Right renal pelvis (tissue), 4 donors: ENCODE measurements around the gene OR4K2. TPM values are rescaled to one million over a fixed set of nuclear protein-coding genes. Genes with fewer than 3 reads are reported as not detected.
"Not testable (repeated sequence)": the region's sequence is repeated elsewhere in the genome, so short reads cannot be mapped to it uniquely, and the experiment has no call there.

Source experiments
- DNase-seq, 4 donors: peaks; one replicate each; pipeline ENCODE4 v3.0.0-alpha.2; 2013; ENCODE audit warnings: low read depth in 4 of 4, low spot score in 3 of 4, missing footprints in 1 of 4
- polyA plus RNA-seq, 4 donors: library from polyadenylated mRNA; unstranded; fragments of 120-200 nt; gene quantifications; one replicate each; pipeline ENCODE4 v1.2.1, GENCODE V29; 2013; ENCODE audit not compliant: insufficient read length in 4 of 4

The OR4K2 gene
- under 1 TPM in 1 of 4 donors, not detected in 3; 0.01 TPM for polyA plus RNA-seq

GRCh38 chr14:19874842-19875241 is at the start of gene OR4K2:
OR4K2 (plus strand) TSS chr14:19875142; CDS start chr14:19876268, 1,126 bp downstream.
- DNase-seq, result no peak

- not testable (repeated sequence) for DNase-seq
Observed at GRCh38 chr14:19827626-19828244, 47.2 kb upstream of the OR4K2 start.

- no peak for DNase-seq
Observed at GRCh38 chr14:19828314-19828713, 46.6 kb upstream of the OR4K2 start.

GRCh38 chr14:19834203-19834848 is 40.6 kb upstream of the OR4K2 start:
- DNase-seq, result not testable (repeated sequence)

- no peak for DNase-seq
Observed at GRCh38 chr14:19838433-19838832, 36.5 kb upstream of the OR4K2 start.

GRCh38 chr14:19851365-19851764 is 23.6 kb upstream of the OR4K2 start:
- DNase-seq, result no peak

- not testable (repeated sequence) for DNase-seq
Observed at GRCh38 chr14:19866061-19866669, 8.8 kb upstream of the OR4K2 start.

- DNase-seq, result no peak
Observed at GRCh38 chr14:19873178-19873577, 1.8 kb upstream of the OR4K2 start.

GRCh38 chr14:19878029-19878642 is 3.2 kb downstream of the OR4K2 start:
- DNase-seq, result no peak

GRCh38 chr14:19895282-19895681 is 20.3 kb downstream of the OR4K2 start:
- DNase-seq, result no peak

GRCh38 chr14:19900999-19901398 is 26.1 kb downstream of the OR4K2 start:
- DNase-seq, result no peak

GRCh38 chr14:19902409-19902808 is 27.5 kb downstream of the OR4K2 start:
- no peak for DNase-seq

GRCh38 chr14:19906665-19907064 is 31.7 kb downstream of the OR4K2 start:
- DNase-seq, result no peak

GRCh38 chr14:19911114-19911513 is 36.2 kb downstream of the OR4K2 start:
- DNase-seq, result no peak

GRCh38 chr14:19917243-19917642 is 42.3 kb downstream of the OR4K2 start:
- DNase-seq, result no peak

- no peak for DNase-seq
Observed at GRCh38 chr14:19917955-19918518, 43.1 kb downstream of the OR4K2 start.

- no peak for DNase-seq
Observed at GRCh38 chr14:19918553-19919264, 43.8 kb downstream of the OR4K2 start.

- DNase-seq, result no peak
Observed at GRCh38 chr14:19920021-19920657, 45.2 kb downstream of the OR4K2 start, which contains the start of gene OR4K5. OR4K5 (plus strand) TSS chr14:19920607; CDS start chr14:19920607, 0 bp downstream.

GRCh38 chr14:19930617-19931016 is 55.7 kb downstream of the OR4K2 start, which contains the start of gene OR4K1:
OR4K1 (plus strand) TSS chr14:19930917; CDS start chr14:19935667, 4,750 bp downstream.
- no peak for DNase-seq
